ENCODE data around the gene ACTL10.

ACTL10 gene

GRCh38 chr20:33677991-33678702 is 11.4 kb downstream of the ACTL10 start:
- DNase-seq (ENCODE audit: low read depth): no peak

GRCh38 chr20:33679758-33680485 is 13.2 kb downstream of the ACTL10 start:
- DNase-seq (ENCODE audit: low read depth): no peak

- DNase-seq (ENCODE audit: low read depth): no peak
Measured at GRCh38 chr20:33680686-33681085, 13.9 kb downstream of the ACTL10 start.

- no peak for DNase-seq (ENCODE audit: low read depth)
Measured at GRCh38 chr20:33681288-33681687, 14.5 kb downstream of the ACTL10 start.

GRCh38 chr20:33681728-33682353 is 15.1 kb downstream of the ACTL10 start:
- DNase-seq (ENCODE audit: low read depth): no peak

- no peak for DNase-seq (ENCODE audit: low read depth)
Measured at GRCh38 chr20:33684533-33685327, 18.0 kb downstream of the ACTL10 start.

GRCh38 chr20:33685328-33686099 is 18.8 kb downstream of the ACTL10 start:
- DNase-seq (ENCODE audit: low read depth): no peak

- peak; percentile 89 for DNase-seq (ENCODE audit: low read depth)
Measured at GRCh38 chr20:33686100-33686983, 19.6 kb downstream of the ACTL10 start, which contains the start of gene E2F1. Gene E2F1, minus strand, starts transcription at chr20:33686385. Its CDS starts 121 bp downstream, at chr20:33686264.

GRCh38 chr20:33686984-33687366 is 20.2 kb downstream of the ACTL10 start:
- DNase-seq (ENCODE audit: low read depth): no peak

- no peak for DNase-seq (ENCODE audit: low read depth)
Measured at GRCh38 chr20:33687370-33687915, 20.7 kb downstream of the ACTL10 start.

- no peak for DNase-seq (ENCODE audit: low read depth)
Measured at GRCh38 chr20:33687993-33688937, 21.5 kb downstream of the ACTL10 start.

GRCh38 chr20:33688938-33689424 is 22.2 kb downstream of the ACTL10 start:
- no peak for DNase-seq (ENCODE audit: low read depth)

GRCh38 chr20:33689493-33689892 is 22.8 kb downstream of the ACTL10 start:
- DNase-seq (ENCODE audit: low read depth): no peak

GRCh38 chr20:33689973-33690372 is 23.2 kb downstream of the ACTL10 start:
- no peak for DNase-seq (ENCODE audit: low read depth)

- DNase-seq (ENCODE audit: low read depth): no peak
Measured at GRCh38 chr20:33693289-33693688, 26.5 kb downstream of the ACTL10 start.

- no peak for DNase-seq (ENCODE audit: low read depth)
Measured at GRCh38 chr20:33693741-33694638, 27.2 kb downstream of the ACTL10 start.

GRCh38 chr20:33694639-33695012 is 27.9 kb downstream of the ACTL10 start:
- DNase-seq (ENCODE audit: low read depth): no peak

GRCh38 chr20:33696448-33696847 is 29.7 kb downstream of the ACTL10 start:
- no peak for DNase-seq (ENCODE audit: low read depth)
